Breast epithelium (tissue), 4 donors: ENCODE measurements around the gene CHN2. TPM values are rescaled to one million over a fixed set of nuclear protein-coding genes. Genes with fewer than 3 reads are reported as not detected.

ENCODE experiments used
- DNase-seq, 2 donors: peaks; one replicate each; pipeline ENCODE4 v3.0.0-alpha.2; 2019; ENCODE audit warnings: low spot score in 2 of 2
- H3K27ac ChIP-seq, 2 donors: fragments of 200-600 bp; sonication (generic) in 1 of 2; one replicate each; pipeline ENCODE4 v1.5.1; 2016 to 2019; ENCODE audit warnings: mild to moderate bottlenecking in 1 of 2
- H3K27me3 ChIP-seq, 2 donors: fragments of 200-600 bp; sonication (generic) in 1 of 2; one replicate each; pipeline versions ENCODE4 v1.5.1 to v1.6.0; 2017 to 2019; ENCODE audit warnings: control low read depth in 1 of 2, mild to moderate bottlenecking in 1 of 2
- H3K36me3 ChIP-seq: fragments of 200-600 bp; one replicate; pipeline ENCODE4 v1.5.1; 2019
- H3K4me1 ChIP-seq, 2 donors: fragments of 200-600 bp; sonication (generic); one replicate each; pipeline ENCODE4 v1.5.1; 2016 to 2019; ENCODE audit warnings: control low read depth in 1 of 2
- H3K4me3 ChIP-seq, 3 donors: fragments of 200-600 bp; sonication (generic); 1 replicate in 2 of 3; 2 replicates in 1 of 3; pipeline ENCODE4 v1.5.1; 2016 to 2019; ENCODE audit warnings: mild to moderate bottlenecking in 3 of 3, moderate library complexity in 2 of 3
- H3K9me3 ChIP-seq, 2 donors: fragments of 200-600 bp; sonication (generic) in 1 of 2; one replicate each; pipeline ENCODE4 v1.5.1; 2016 to 2019; ENCODE audit warnings: control low read depth in 1 of 2
- CTCF ChIP-seq, 3 donors: fragments of 450-650 bp; IDR thresholded peaks; one replicate each; pipeline ENCODE4 v1.5.1; 2016 to 2017; ENCODE audit warnings: antibody characterized with exemption in 3 of 3, mild to moderate bottlenecking in 3 of 3, moderate library complexity in 3 of 3
- POLR2A ChIP-seq: fragments of 450-650 bp; IDR thresholded peaks from one replicate; pipeline ENCODE4 v1.6.1; 2016; ENCODE audit warnings: antibody characterized with exemption, mild to moderate bottlenecking, moderate library complexity
- POLR2AphosphoS5 ChIP-seq, 3 donors: sonication (generic); formaldehyde crosslinking; IDR thresholded peaks; one replicate each; pipeline ENCODE4 v1.6.1; 2017; ENCODE audit warnings: antibody characterized with exemption in 3 of 3
- intact Hi-C: fragments of 100-400 bp; cut with DNase I; formaldehyde crosslinking; loops from one replicate; pipeline ENCODE4 v1.15.1; 2023; ENCODE audit warnings: low total_unique reads
- total RNA-seq, 3 donors: library from RNA; depleted of rRNA; stranded (reverse); fragments of >200 nt; gene quantifications; one replicate each; pipeline ENCODE4 v1.1.0, GENCODE V29; 2016

Gene CHN2
- total RNA-seq, 3 donors from 2014 or later = 6.3 to 17.1 (median 7.9) TPM

- Histone ChIP-seq H3K4me1 (no peaks in the 10 kb centered on the region), H3K9me3 (no peaks in the 10 kb centered on the region), H3K36me3 (no peaks in the 10 kb centered on the region), H3K4me3 (no peak overlapping the region), H3K27ac (no peak overlapping the region), H3K27me3 (no peaks in the 10 kb centered on the region)
- no peak for DNase-seq
- intact Hi-C loops = no loop called here
- TF ChIP-seq CTCF (IDR thresholded peaks at IDR 0.05) (no peak), POLR2A (no peak), POLR2AphosphoS5 (IDR thresholded peaks at IDR 0.05) (no peak)
Measured at GRCh38 chr7:29253225-29253624, 58.6 kb downstream of the CHN2 start.

- H3K4me3 ChIP-seq = no peak overlapping the region
- H3K27me3 ChIP-seq = no peaks in the 10 kb centered on the region
- TF ChIP-seq POLR2AphosphoS5 (IDR thresholded peaks at IDR 0.05) = no peak
- no peak for TF ChIP-seq CTCF (IDR thresholded peaks at IDR 0.05)
- TF ChIP-seq POLR2A = no peak
- H3K4me1 ChIP-seq = no peaks in the 10 kb centered on the region
- H3K36me3 ChIP-seq = no peaks in the 10 kb centered on the region
- H3K27ac ChIP-seq = no peak overlapping the region
- no peaks in the 10 kb centered on the region for H3K9me3 ChIP-seq
- no peak for DNase-seq
- intact Hi-C loops = no loop called here
Measured at GRCh38 chr7:29254591-29254990, 60.0 kb downstream of the CHN2 start.

- no peaks in the 10 kb centered on the region for H3K27me3 ChIP-seq
Measured at GRCh38 chr7:29255199-29255878, 60.8 kb downstream of the CHN2 start.

GRCh38 chr7:29255906-29256692 lies 61.5 kb downstream of the CHN2 start:
- TF ChIP-seq POLR2A = no peak
- no peak for TF ChIP-seq POLR2AphosphoS5 (IDR thresholded peaks at IDR 0.05)
- no peak for TF ChIP-seq CTCF (IDR thresholded peaks at IDR 0.05)

More at GRCh38 chr7:29255199-29255878, 60.8 kb downstream of the CHN2 start:
- no peak for TF ChIP-seq POLR2A
- TF ChIP-seq CTCF (IDR thresholded peaks at IDR 0.05) = no peak
- no peak for TF ChIP-seq POLR2AphosphoS5 (IDR thresholded peaks at IDR 0.05)
- intact Hi-C loops = no loop called here
- Histone ChIP-seq H3K36me3 (no peaks in the 10 kb centered on the region), H3K9me3 (no peaks in the 10 kb centered on the region), H3K4me3 (no peak overlapping the region), H3K4me1 (no peaks in the 10 kb centered on the region), H3K27ac (no peak overlapping the region)
- no peak for DNase-seq

GRCh38 chr7:29256693-29257002 lies 62.1 kb downstream of the CHN2 start:
- intact Hi-C loops = no loop called here
- H3K4me1 ChIP-seq = no peaks in the 10 kb centered on the region

More at GRCh38 chr7:29255906-29256692, 61.5 kb downstream of the CHN2 start:
- no peaks in the 10 kb centered on the region for H3K4me1 ChIP-seq
- H3K27ac ChIP-seq = no peak overlapping the region
- DNase-seq = no peak
- no peak overlapping the region for H3K4me3 ChIP-seq
- intact Hi-C loops = no loop called here
- H3K9me3 ChIP-seq = no peaks in the 10 kb centered on the region
- no peaks in the 10 kb centered on the region for H3K27me3 ChIP-seq
- H3K36me3 ChIP-seq = no peaks in the 10 kb centered on the region

More at GRCh38 chr7:29256693-29257002, 62.1 kb downstream of the CHN2 start:
- TF ChIP-seq POLR2A = no peak
- no peak for TF ChIP-seq POLR2AphosphoS5 (IDR thresholded peaks at IDR 0.05)
- TF ChIP-seq CTCF (IDR thresholded peaks at IDR 0.05) = no peak
- no peak for DNase-seq
- no peaks in the 10 kb centered on the region for H3K27me3 ChIP-seq
- H3K27ac ChIP-seq = no peak overlapping the region
- H3K36me3 ChIP-seq = no peaks in the 10 kb centered on the region
- H3K4me3 ChIP-seq = no peak overlapping the region
- H3K9me3 ChIP-seq = no peaks in the 10 kb centered on the region
